Kidney capillary endothelial cell (primary cell): ENCODE measurements around the gene ANKRD33B.
"Not testable (repeated sequence)": the region's sequence is repeated elsewhere in the genome, so short reads cannot be mapped to it uniquely, and the experiment has no call there.

ENCODE experiments used
- DNase-seq: peaks from one replicate; pipeline ENCODE4 v3.0.0-alpha.2; 2018; ENCODE audit warnings: low spot score

Gene ANKRD33B

GRCh38 chr5:10537624-10538023 is 26.2 kb upstream of the ANKRD33B start:
- no peak for DNase-seq

GRCh38 chr5:10538103-10538788 is 25.6 kb upstream of the ANKRD33B start:
- no peak for DNase-seq

GRCh38 chr5:10538789-10539686 is 24.8 kb upstream of the ANKRD33B start:
- DNase-seq, result no peak

GRCh38 chr5:10539687-10539998 is 24.2 kb upstream of the ANKRD33B start:
- peak; percentile 51 for DNase-seq

- DNase-seq, result no peak
Measured at GRCh38 chr5:10540036-10540544, 23.8 kb upstream of the ANKRD33B start.

GRCh38 chr5:10540951-10541646 is 22.8 kb upstream of the ANKRD33B start:
- no peak for DNase-seq

- DNase-seq, result no peak
Measured at GRCh38 chr5:10542055-10542550, 21.8 kb upstream of the ANKRD33B start.

- DNase-seq, result no peak
Measured at GRCh38 chr5:10543585-10544040, 20.3 kb upstream of the ANKRD33B start.

GRCh38 chr5:10545084-10545483 is 18.8 kb upstream of the ANKRD33B start:
- DNase-seq, result no peak

- DNase-seq, result no peak
Measured at GRCh38 chr5:10546186-10546585, 17.7 kb upstream of the ANKRD33B start.

- no peak for DNase-seq
Measured at GRCh38 chr5:10548418-10549122, 15.3 kb upstream of the ANKRD33B start.

- DNase-seq, result not testable (repeated sequence)
Measured at GRCh38 chr5:10549123-10549514, 14.8 kb upstream of the ANKRD33B start.

GRCh38 chr5:10550222-10550995 is 13.5 kb upstream of the ANKRD33B start:
- DNase-seq, result no peak

- no peak for DNase-seq
Measured at GRCh38 chr5:10551782-10552138, 12.1 kb upstream of the ANKRD33B start.

- DNase-seq, result no peak
Measured at GRCh38 chr5:10552183-10553143, 11.4 kb upstream of the ANKRD33B start.

- DNase-seq, result no peak
Measured at GRCh38 chr5:10553476-10553875, 10.4 kb upstream of the ANKRD33B start.

- DNase-seq, result peak; percentile 45
Measured at GRCh38 chr5:10555277-10555684, 8.6 kb upstream of the ANKRD33B start.

GRCh38 chr5:10556289-10556807 is 7.5 kb upstream of the ANKRD33B start:
- DNase-seq, result no peak

- no peak for DNase-seq
Measured at GRCh38 chr5:10556893-10557746, 6.8 kb upstream of the ANKRD33B start.
